Body of pancreas (tissue), 4 donors: ENCODE results near the gene MYO10. TPM values are rescaled to one million over a fixed set of nuclear protein-coding genes. Genes with fewer than 3 reads are reported as not detected.

Experiments
- ATAC-seq: fragments of 150-250 bp; one replicate; pipeline ENCODE4 v1.9.1; 2016
- DNase-seq, 4 donors: peaks; one replicate each; pipeline ENCODE4 v3.0.0-alpha.2; 2019
- H3K27ac ChIP-seq, 4 donors: fragments of 200-600 bp; sonication (generic); 1 replicate in 3 of 4; 2 replicates in 1 of 4; pipeline versions ENCODE4 v1.5.1 to v1.6.1; 2016 to 2019; ENCODE audit warnings: mild to moderate bottlenecking in 1 of 4, mixed read lengths in 1 of 4, moderate library complexity in 1 of 4
- H3K27me3 ChIP-seq, 2 donors: fragments of 200-600 bp; sonication (generic); one replicate each; pipeline ENCODE4 v1.6.0; 2016; ENCODE audit warnings: mild to moderate bottlenecking in 1 of 2
- H3K36me3 ChIP-seq, 2 donors: fragments of 200-600 bp; sonication (generic); replicated peaks in 1 of 2; 2 replicates each; pipeline ENCODE4 v1.5.1; 2016; ENCODE audit warnings: low read depth in 2 of 2; ENCODE audit not compliant: insufficient read depth in 1 of 2
- H3K4me1 ChIP-seq: fragments of 200-600 bp; sonication (generic); one replicate; pipeline ENCODE4 v1.6.0; 2016
- H3K4me3 ChIP-seq, 2 donors: fragments of 200-600 bp; sonication (generic); 1 replicate in 1 of 2; 2 replicates in 1 of 2; pipeline ENCODE4 v1.5.1; 2016 to 2019
- H3K9me3 ChIP-seq, 3 donors: fragments of 200-600 bp; sonication (generic); 1 replicate in 2 of 3; 2 replicates in 1 of 3; pipeline ENCODE4 v1.5.1; 2016
- POLR2A ChIP-seq, 3 donors: fragments of 450-650 bp; IDR thresholded peaks; one replicate each; pipeline ENCODE4 v1.6.1; 2016; ENCODE audit warnings: antibody characterized with exemption in 3 of 3, mild to moderate bottlenecking in 2 of 3
- WGBS, 2 donors: methylation state at CpG; one replicate each; pipeline ENCODE4 v1.1.5; 2017; 5-methylcytosine and 5-hydroxymethylcytosine counted together
- intact Hi-C: fragments of 100-400 bp; cut with DNase I; formaldehyde crosslinking; loops from one replicate; pipeline ENCODE4 v1.15.1; 2023
- total RNA-seq, 2 donors: library from RNA; depleted of rRNA; stranded (reverse); fragments of >200 nt; gene quantifications; one replicate each; pipeline ENCODE4 v1.1.0, GENCODE V29; 2016
- TF ChIP-seq, protein P1 (sequence below), 7 experiments: fragments of 450-650 bp in 4 of 7; fragments of 200-600 bp in 3 of 7; sonication (generic) in 3 of 7; IDR thresholded peaks; one replicate each; pipeline ENCODE4 v1.5.1; 2016 to 2019; ENCODE audit warnings: antibody characterized with exemption in 7 of 7

MYO10 gene
- total RNA-seq, 2 donors from 2014 or later, result 35.8 to 162 TPM

DNA sequence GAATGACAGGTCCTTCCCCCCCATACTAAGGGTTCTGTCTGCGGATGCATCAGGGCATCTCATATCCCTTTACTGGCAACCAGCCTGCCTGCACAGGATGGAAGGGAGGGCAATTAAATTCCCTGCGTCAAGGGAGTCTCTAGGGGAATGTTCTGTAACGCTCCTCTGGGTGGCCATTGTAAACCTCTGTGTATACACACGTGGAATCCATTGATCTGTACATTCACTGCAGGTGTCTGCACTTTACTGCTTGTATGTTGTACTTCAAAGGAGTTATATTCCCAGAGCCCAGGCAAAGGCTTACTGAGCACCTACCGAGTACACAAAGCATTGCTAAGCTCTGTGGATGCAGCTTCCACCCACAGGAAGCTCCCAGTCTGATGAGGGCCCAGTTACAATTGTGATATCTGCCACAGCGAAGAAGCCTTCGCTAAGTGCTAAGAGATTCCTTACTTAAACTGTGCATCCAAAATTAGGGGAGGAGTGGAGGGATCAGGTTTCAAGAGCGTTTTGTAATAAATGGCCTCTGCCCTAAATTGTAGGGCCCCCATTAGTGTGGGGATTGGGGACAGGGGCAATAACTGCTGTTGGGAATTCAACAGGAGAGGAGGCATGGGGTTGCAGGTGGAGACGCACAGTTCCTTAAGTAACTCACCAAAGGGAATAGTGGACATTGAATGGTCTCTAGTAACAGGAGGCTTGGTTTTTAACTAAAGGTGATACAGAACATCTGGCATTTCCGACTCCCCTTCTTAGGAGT, 317.8 kb downstream of the MYO10 start:
- Histone ChIP-seq H3K4me3 (no peak overlapping the region), H3K4me1 (peaks cover 10% of the 10 kb centered on the region), H3K36me3 (no peaks in the 10 kb centered on the region), H3K27me3 (no peaks in the 10 kb centered on the region), H3K27ac (no peak overlapping the region), H3K9me3 (no peaks in the 10 kb centered on the region)
- no peak for TF ChIP-seq POLR2A (IDR thresholded peaks at IDR 0.05)
- TF ChIP-seq, protein P1, sequence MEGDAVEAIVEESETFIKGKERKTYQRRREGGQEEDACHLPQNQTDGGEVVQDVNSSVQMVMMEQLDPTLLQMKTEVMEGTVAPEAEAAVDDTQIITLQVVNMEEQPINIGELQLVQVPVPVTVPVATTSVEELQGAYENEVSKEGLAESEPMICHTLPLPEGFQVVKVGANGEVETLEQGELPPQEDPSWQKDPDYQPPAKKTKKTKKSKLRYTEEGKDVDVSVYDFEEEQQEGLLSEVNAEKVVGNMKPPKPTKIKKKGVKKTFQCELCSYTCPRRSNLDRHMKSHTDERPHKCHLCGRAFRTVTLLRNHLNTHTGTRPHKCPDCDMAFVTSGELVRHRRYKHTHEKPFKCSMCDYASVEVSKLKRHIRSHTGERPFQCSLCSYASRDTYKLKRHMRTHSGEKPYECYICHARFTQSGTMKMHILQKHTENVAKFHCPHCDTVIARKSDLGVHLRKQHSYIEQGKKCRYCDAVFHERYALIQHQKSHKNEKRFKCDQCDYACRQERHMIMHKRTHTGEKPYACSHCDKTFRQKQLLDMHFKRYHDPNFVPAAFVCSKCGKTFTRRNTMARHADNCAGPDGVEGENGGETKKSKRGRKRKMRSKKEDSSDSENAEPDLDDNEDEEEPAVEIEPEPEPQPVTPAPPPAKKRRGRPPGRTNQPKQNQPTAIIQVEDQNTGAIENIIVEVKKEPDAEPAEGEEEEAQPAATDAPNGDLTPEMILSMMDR (IDR thresholded peaks at IDR 0.05), result no peak
- 87 to 88% methylated on average over 10 of the region's 10 CpGs for WGBS, 2 donors
- ATAC-seq (no peak), DNase-seq (no peak)
- intact Hi-C loops, result no loop called here

DNA sequence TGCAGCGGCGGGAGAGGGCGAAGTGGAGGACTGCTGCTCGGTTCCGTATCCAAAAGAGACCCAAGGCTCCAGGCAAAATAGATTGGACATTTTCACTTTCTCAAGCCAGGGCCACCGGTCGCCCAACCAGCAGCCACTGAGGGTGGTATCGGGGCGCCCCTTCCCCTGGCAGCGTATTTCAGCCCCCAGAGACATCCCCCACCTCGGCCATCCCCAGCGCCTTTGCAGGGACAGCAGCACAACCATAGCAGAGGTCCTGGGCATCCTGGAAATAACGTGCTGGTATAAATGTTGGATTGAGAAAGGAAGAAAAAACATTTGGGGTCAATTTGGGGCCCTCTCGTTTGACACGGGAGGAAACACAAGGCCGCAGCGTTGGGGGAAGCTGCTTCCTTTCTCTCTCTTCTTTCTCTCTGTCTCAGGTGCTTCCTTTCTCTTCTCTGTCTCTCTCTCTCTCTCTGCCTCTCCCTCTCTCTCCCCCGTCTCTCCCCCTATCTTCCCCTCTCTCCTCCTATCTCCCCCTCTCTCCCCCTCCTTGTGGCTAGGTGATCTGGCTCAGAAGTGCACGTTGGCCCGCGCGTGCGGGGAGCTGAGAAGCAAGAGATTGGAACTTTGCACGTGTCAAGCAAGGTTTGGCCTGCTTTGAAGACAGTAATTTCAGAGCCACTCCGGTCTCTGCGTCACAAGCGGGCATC, 318.7 kb downstream of the MYO10 start:
- Histone ChIP-seq H3K27ac (peak overlapping the region in 3 of 4 donors; percentile 7 to 79 (median 53)), H3K4me1 (peaks cover 10% of the 10 kb centered on the region), H3K36me3 (no peaks in the 10 kb centered on the region), H3K9me3 (no peaks in the 10 kb centered on the region), H3K27me3 (no peaks in the 10 kb centered on the region), H3K4me3 (peak overlapping the region; percentile 59 to 84)
- TF ChIP-seq POLR2A (IDR thresholded peaks at IDR 0.05), result no peak
- TF ChIP-seq, protein P1 (IDR thresholded peaks at IDR 0.05), result no peak
- ATAC-seq (no peak), DNase-seq (peak in 2 of 4 donors; percentile 18 to 47)
- intact Hi-C loops, result no loop called here
- WGBS, 2 donors, result 17 to 50% methylated on average over 18 to 27 of the region's 27 CpGs

DNA sequence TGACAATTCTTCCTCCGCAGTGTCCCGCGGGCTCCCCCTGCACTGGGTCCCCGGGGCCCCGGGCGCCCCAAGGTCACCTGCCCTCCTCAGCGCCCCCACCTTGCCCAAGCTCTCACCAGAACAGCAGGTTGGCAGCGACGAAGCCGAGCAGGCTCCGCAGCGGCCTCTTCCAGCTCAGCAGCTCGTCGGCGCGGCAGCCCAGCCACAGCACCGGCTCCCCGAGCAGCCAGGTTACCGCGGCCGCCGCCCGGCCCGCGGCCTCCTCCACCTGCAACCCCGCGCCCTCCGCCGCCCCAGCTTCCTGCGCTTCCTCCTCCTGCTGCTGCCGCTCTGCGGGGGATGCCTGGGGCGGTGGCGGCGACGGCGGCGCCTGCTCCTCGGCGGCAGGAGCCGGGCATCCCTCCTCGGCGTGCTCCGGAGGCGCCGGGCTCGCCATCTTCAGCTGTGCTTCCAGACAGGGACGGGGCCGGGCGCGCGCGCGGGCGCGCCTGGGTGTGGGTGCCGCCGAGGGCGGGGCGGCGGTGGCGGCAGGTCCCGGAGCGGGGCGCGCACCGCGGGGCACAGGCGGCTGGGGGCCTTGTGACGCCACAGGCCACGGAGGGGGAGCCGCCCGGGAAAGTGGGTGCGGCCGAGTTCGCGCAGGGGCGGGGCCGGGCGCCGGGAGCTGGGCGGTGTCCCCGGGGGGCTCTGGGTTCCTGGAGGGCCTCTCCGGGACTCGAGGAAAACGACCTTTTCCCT, 319.4 kb downstream of the MYO10 start, which contains the start of gene RETREG1:
TSS of gene RETREG1 (minus strand) at position 462 of the 738 bp plus-strand sequence. CDS start at position 436, 26 bp downstream.
- Histone ChIP-seq H3K9me3 (no peaks in the 10 kb centered on the region), H3K27ac (peak within 1 kb of the TSS; percentile 10 to 79 (median 58)), H3K4me1 (peaks cover 10% of the 10 kb centered on the region), H3K27me3 (no peaks in the 10 kb centered on the region), H3K36me3 (no peaks in the 10 kb centered on the region), H3K4me3 (peak within 1 kb of the TSS; percentile 59 to 84)
- TF ChIP-seq, protein P1 (IDR thresholded peaks at IDR 0.05), result no peak
- TF ChIP-seq POLR2A (IDR thresholded peaks at IDR 0.05), result peak in 1 of 3 donors; percentile 16
- ATAC-seq (peak; percentile 89), DNase-seq (peak; percentile 62 to 82 (median 69))
- intact Hi-C loops, result no loop called here
- WGBS, 2 donors, result 0 to 2% methylated on average over 12 to 76 of the region's 86 CpGs

DNA sequence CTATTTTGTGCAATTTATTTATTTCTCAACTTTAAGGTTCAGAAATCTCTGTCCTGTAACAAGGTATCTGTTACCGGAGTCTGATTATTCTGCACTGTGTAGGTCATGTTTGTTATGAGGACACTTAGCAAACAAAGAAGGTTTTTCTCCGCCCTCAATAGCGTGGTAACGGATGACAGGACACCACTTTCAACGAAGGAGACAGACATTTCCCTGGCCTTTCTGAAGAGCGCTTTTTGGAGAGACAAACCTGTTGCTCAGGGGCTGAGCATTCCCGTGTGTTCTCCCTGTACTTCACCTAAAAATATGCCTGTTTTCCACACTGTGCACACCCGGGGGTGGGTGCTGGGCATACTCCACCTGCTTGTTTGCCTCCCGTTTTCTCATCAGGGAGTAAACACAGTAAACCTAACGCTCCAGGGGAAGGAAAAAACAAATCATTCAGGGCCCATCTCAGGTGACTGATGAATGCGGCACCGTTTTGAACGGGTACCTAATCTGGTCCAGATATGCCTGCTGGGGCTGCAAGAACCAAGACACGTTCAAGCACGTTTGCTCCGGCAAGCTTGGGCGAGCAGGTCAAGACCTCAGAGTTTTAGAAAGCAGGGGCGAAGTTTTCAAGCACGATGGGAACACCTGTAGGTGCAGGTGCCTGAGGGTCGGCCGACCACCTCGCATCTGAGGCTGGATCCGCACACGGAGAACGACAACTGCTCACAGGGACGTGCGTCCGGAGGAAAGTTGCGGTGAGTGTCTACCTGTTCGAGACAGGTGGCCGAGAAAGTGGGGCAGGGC, 320.1 kb downstream of the MYO10 start:
- Histone ChIP-seq H3K4me3 (peak overlapping the region; percentile 59 to 84), H3K27ac (peak overlapping the region; percentile 10 to 79 (median 58)), H3K4me1 (peaks cover 10% of the 10 kb centered on the region), H3K36me3 (no peaks in the 10 kb centered on the region), H3K9me3 (no peaks in the 10 kb centered on the region), H3K27me3 (no peaks in the 10 kb centered on the region)
- intact Hi-C loops, result no loop called here
- ATAC-seq (no peak), DNase-seq (peak in 1 of 4 donors; percentile 35)
- TF ChIP-seq, protein P1 (IDR thresholded peaks at IDR 0.05), result no peak
- no peak for TF ChIP-seq POLR2A (IDR thresholded peaks at IDR 0.05)
- 4 to 6% methylated on average over 17 to 31 of the region's 31 CpGs for WGBS, 2 donors
